Midbrain (tissue), 1 donor: Measurements from ENCODE around the gene R3HDM4.

Experiments
- DNase-seq: peaks from one replicate; lab custom pipeline; 2025; lab: John Stamatoyannopoulos, UW

R3HDM4 gene

GRCh38 chr19:929891-930258, 16.9 kb upstream of the R3HDM4 start:
- no peak for DNase-seq

GRCh38 chr19:929203-929890, 16.3 kb upstream of the R3HDM4 start:
- no peak for DNase-seq

GRCh38 chr19:928471-929202, 15.6 kb upstream of the R3HDM4 start:
- DNase-seq, result no peak

GRCh38 chr19:927780-928401, 14.9 kb upstream of the R3HDM4 start:
- no peak for DNase-seq

GRCh38 chr19:927351-927779, 14.3 kb upstream of the R3HDM4 start:
- no peak for DNase-seq

GRCh38 chr19:926589-927350, 13.8 kb upstream of the R3HDM4 start:
- DNase-seq, result peak; percentile 18

- DNase-seq, result no peak
Observed at GRCh38 chr19:926323-926588, 13.2 kb upstream of the R3HDM4 start.

GRCh38 chr19:925526-926322, 12.7 kb upstream of the R3HDM4 start, which contains the start of gene ARID3A:
Gene ARID3A (plus strand): TSS chr19:926035. CDS start chr19:929529, 3,494 bp downstream.
- DNase-seq, result peak; percentile 77

GRCh38 chr19:925087-925525, 12.1 kb upstream of the R3HDM4 start:
- no peak for DNase-seq

GRCh38 chr19:924553-925086, 11.6 kb upstream of the R3HDM4 start:
- DNase-seq, result no peak

GRCh38 chr19:920051-920864, 7.2 kb upstream of the R3HDM4 start:
- DNase-seq, result no peak

- DNase-seq, result no peak
Observed at GRCh38 chr19:919199-920050, 6.4 kb upstream of the R3HDM4 start.

- no peak for DNase-seq
Observed at GRCh38 chr19:918481-919198, 5.6 kb upstream of the R3HDM4 start.

- DNase-seq, result no peak
Observed at GRCh38 chr19:918152-918437, 5.1 kb upstream of the R3HDM4 start.

GRCh38 chr19:917323-918151, 4.5 kb upstream of the R3HDM4 start, which contains the start of gene KISS1R:
Gene KISS1R (plus strand): TSS chr19:917333. CDS start chr19:917503, 170 bp downstream.
- no peak for DNase-seq

GRCh38 chr19:916645-917322, 3.8 kb upstream of the R3HDM4 start:
- DNase-seq, result no peak
